ENCODE data around the gene LRMDA. TPM values are rescaled to one million over a fixed set of nuclear protein-coding genes. Genes with fewer than 3 reads are reported as not detected.

LRMDA gene
- total RNA-seq, 3 donors from 2014 or later, result not detected

DNA sequence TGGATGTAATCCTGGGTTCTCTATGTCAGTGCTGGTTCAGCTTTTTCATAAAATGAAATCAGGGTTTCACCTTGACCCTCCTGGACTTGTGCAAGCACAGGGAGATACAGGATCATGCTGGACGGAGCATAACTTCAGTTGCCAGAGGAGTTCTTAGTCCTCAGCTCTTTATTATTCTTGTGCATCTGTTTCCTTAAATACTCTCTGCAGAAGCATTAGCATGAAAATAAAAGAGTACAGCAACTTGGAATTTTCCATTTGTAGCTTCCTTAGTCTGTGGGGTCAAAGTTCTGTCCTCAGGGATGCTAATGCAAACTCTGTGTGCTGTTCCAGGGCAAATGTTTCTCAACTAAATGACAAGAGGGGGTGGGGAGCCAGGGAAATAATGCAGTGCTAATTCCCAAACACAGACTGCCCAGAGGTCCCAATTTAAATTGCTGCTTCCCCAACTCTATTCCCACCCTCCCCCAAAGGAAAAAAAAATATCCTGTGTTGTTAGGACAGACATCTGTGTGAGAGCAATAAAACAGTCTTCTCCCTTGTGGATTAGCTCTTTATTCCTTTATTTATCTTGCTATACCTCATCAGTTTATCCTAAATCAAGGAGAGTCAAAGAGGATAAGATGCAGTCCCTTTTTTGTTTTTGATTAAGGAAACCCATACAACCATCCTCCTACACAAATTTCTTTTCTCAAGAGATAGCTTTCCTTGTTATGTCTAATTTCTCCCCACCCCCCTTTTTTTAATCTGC lies 905.0 kb downstream of the LRMDA start:
- no peak for ATAC-seq
- DNase-seq, result no peak
- Mint-ChIP-seq H3K27me3 (ENCODE audit: low read depth) (peaks cover 2% of the 10 kb centered on the region), H3K4me1 (ENCODE audit: low read depth) (no peaks in the 10 kb centered on the region), H3K36me3 (ENCODE audit: insufficient read depth) (no peaks in the 10 kb centered on the region), H3K9me3 (peaks cover 3% of the 10 kb centered on the region), H3K4me3 (no peak overlapping the region)

DNA sequence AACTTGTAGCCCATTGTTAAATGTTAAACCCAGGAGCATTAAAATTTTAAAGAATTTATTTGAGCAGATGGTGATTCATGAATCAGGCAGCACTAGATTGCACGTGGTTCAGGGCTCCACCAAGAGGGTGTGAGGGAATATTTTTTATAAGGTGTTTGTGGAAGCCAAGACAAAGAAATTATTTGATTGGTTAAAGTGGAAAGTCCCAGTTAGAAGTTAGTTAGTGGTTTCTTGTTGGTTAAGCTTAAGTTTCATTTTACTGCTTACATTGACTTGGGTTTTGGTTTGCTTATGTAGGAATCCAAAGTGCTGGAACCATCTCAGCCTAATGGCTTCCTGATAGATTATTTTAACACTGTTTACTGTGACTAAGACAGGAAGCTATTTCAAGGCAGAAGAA lies 906.2 kb downstream of the LRMDA start:
- Mint-ChIP-seq H3K36me3 (ENCODE audit: insufficient read depth) (no peaks in the 10 kb centered on the region), H3K27me3 (ENCODE audit: low read depth) (no peaks in the 10 kb centered on the region), H3K4me1 (ENCODE audit: low read depth) (no peaks in the 10 kb centered on the region), H3K4me3 (no peak overlapping the region), H3K9me3 (peaks cover 3% of the 10 kb centered on the region)
- ATAC-seq (no peak), DNase-seq (no peak)

DNA sequence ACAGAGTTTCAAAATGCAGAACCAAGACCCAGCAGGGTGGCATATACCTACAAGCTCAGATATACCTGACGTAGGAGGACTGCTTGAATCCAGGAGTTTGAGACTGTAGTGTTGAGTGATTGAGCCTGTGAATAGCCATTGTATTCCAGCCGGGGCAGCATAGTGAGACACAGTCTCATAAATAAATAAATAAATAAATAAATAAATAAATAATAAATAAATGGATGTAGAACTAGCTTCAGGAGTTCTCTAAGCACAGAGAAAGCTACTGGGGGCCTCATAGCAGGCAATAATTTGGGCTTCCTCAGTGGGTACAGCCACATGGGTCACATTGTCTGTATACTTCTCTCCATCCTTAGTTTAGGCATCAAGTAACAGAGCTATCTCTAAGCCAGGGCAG lies 906.8 kb downstream of the LRMDA start:
- Mint-ChIP-seq H3K9me3 (peaks cover 3% of the 10 kb centered on the region), H3K4me1 (ENCODE audit: low read depth) (no peaks in the 10 kb centered on the region), H3K36me3 (ENCODE audit: insufficient read depth) (no peaks in the 10 kb centered on the region), H3K27me3 (ENCODE audit: low read depth) (no peaks in the 10 kb centered on the region), H3K4me3 (no peak overlapping the region)
- ATAC-seq (no peak), DNase-seq (no peak)

DNA sequence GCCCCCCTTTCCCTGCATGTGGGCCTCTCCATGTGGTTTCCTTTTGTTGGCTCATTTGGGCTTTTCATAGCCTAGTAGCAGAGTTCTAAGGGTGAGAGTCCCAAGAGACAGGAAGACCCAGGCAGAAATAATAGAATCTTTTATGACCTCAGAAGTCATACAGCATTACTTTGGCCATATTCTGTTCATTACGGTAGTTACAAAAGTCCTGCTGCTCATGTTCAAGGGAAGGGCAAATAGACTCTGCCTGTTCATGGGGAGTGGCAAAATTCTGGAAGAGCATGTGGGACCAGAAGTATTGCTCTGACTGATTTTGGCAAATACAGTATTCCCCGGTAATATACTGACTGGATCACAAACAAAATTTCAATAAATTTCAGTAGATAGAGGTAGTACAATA lies 910.3 kb downstream of the LRMDA start:
- no peaks in the 10 kb centered on the region for H3K27me3 Mint-ChIP-seq (ENCODE audit: low read depth)
- H3K4me1 Mint-ChIP-seq (ENCODE audit: low read depth), result no peaks in the 10 kb centered on the region
- no peak for DNase-seq
- no peaks in the 10 kb centered on the region for H3K9me3 Mint-ChIP-seq
- no peaks in the 10 kb centered on the region for H3K36me3 Mint-ChIP-seq (ENCODE audit: insufficient read depth)
- ATAC-seq, result no peak
- H3K4me3 Mint-ChIP-seq, result no peak overlapping the region

DNA sequence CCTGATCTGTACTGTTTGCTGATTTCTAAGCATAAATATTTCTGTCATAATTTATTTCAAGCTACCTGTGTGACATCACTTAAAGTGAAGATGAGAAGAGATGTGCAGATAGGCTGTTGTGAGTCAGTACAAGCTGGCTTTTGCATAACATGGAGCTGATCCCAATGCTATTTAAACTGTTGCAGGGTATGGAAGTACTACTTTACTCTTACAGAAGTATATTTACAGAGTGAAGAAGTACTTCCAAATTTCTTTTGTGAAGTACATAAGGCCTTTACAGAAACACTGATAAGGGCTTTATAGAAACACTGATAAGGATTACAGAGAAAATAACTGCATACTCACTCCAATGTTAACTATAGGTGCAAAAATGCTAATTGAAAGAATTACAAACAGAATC lies 911.6 kb downstream of the LRMDA start:
- Mint-ChIP-seq H3K9me3 (no peaks in the 10 kb centered on the region), H3K4me3 (no peak overlapping the region), H3K36me3 (ENCODE audit: insufficient read depth) (no peaks in the 10 kb centered on the region), H3K4me1 (ENCODE audit: low read depth) (no peaks in the 10 kb centered on the region), H3K27me3 (ENCODE audit: low read depth) (no peaks in the 10 kb centered on the region)
- DNase-seq, result no peak
- ATAC-seq, result no peak

DNA sequence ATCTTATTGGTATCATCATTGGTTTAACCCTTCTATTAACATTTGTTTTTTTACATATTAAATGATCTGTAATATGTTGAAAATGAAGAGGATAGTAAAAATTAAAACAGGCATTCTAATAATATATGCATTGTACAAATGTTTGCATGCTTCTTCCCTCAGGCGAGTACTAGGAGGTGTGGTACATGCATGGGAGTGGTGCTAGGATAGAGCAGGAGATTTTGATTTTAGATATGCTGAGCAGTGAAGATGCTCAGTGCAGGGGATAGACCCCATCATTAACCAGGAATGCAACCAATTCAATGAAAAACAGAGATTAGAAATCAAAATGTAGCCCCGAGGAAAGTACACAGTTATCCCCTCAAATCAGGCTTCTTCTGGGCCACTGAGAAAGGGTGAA lies 916.4 kb downstream of the LRMDA start:
- Mint-ChIP-seq H3K4me1 (ENCODE audit: low read depth) (no peaks in the 10 kb centered on the region), H3K4me3 (no peak overlapping the region), H3K36me3 (ENCODE audit: insufficient read depth) (no peaks in the 10 kb centered on the region), H3K27me3 (ENCODE audit: low read depth) (no peaks in the 10 kb centered on the region), H3K9me3 (no peaks in the 10 kb centered on the region)
- no peak for ATAC-seq
- no peak for DNase-seq

DNA sequence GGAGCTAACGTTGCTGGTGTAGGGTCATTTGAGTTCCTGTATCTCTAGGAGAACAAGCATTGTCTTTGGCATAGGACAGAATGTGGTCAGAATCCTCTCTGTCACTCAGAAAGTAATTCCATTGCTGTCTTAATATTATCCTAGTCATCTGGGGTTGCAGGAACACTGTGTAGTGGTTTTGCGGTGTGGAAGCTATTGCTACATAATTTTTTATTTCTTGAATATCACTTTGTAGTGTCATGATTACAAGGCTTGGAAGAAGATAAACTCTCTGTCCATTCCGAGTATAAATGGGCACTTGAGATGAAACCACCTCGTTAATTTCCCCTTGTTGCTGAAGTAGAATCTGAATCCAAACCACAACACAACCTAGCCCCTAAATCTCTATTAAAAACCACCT lies 919.2 kb downstream of the LRMDA start:
- no peaks in the 10 kb centered on the region for H3K27me3 Mint-ChIP-seq (ENCODE audit: low read depth)
- DNase-seq, result no peak
- H3K9me3 Mint-ChIP-seq, result no peaks in the 10 kb centered on the region
- no peak overlapping the region for H3K4me3 Mint-ChIP-seq
- no peaks in the 10 kb centered on the region for H3K4me1 Mint-ChIP-seq (ENCODE audit: low read depth)
- H3K36me3 Mint-ChIP-seq (ENCODE audit: insufficient read depth), result no peaks in the 10 kb centered on the region
- ATAC-seq, result no peak

DNA sequence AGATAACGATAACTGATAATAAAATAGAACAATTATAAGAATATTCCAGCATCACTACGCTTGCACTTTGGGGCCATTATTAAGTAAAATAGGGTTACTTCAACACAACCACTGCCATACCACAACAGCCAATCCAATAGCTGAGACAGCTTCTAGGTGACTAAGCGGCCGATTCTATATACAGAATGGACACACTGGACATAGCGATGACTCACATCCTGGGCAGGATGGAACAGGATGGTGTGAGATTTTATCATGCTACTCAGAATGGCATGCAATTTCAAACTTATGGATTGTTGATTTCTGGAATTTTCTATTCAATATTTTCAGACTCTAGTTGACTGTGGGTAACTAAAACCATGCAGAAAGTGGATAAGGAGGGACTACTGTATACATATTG lies 920.9 kb downstream of the LRMDA start:
- DNase-seq (no peak), ATAC-seq (no peak)
- H3K36me3 Mint-ChIP-seq (ENCODE audit: insufficient read depth), result no peaks in the 10 kb centered on the region
- H3K27me3 Mint-ChIP-seq (ENCODE audit: low read depth), result no peaks in the 10 kb centered on the region
- no peaks in the 10 kb centered on the region for H3K9me3 Mint-ChIP-seq
- H3K4me1 Mint-ChIP-seq (ENCODE audit: low read depth), result no peaks in the 10 kb centered on the region
- H3K4me3 Mint-ChIP-seq, result no peak overlapping the region

DNA sequence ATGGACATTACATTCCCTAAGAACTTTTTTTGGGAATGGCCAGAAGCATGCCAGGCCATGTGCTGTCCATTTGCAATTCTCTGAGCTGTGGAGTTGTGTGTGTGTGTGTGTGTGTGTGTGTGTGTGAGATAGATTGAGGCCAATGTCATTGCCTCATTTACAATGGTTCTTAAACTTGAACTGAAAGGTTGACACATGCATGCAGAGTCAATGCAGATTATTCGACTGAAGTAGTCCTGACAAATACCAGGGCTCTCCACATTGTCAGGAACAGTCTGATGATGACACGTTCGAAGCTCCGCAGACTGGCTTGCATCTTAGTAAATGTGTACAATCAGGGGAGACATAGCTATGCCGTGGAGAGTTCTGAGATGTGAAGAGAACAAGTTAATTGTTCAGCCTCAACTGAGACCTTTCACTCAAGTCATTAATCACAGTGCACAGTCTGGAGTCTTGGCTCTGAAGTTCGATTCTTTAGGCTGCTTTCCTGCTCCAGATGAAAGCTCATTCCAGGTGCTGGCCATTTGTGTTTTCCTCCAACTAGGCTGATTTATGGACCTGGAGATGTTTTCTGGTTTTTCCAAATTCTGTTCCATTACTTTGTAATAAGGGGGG lies 921.9 kb downstream of the LRMDA start:
- Mint-ChIP-seq H3K36me3 (ENCODE audit: insufficient read depth) (no peaks in the 10 kb centered on the region), H3K27me3 (ENCODE audit: low read depth) (no peaks in the 10 kb centered on the region), H3K4me1 (ENCODE audit: low read depth) (no peaks in the 10 kb centered on the region), H3K4me3 (no peak overlapping the region), H3K9me3 (no peaks in the 10 kb centered on the region)
- DNase-seq, result no peak
- no peak for ATAC-seq

DNA sequence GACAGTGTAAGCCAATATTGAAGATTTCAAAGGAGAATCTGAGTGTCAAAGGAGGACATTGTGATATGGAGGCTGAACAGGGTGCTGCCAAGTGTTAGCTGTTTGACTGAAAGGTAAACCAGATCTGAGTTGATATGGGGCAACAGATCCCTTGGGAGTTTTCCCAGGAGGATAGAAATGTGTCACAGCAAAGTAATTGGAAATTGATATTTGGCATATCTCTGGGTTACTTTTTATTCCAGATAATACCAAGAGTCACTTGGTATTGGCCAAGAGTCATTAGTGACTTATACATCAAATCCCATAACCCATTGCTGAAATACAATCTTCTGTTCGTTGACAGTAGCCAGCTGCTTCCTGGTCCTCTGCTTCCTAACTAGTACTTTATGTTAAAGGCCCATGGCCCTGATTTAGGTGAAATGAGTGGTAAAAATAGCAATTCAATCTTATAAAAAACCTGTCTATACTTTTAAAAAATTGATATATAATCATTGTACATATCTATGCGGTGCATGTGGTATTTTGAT lies 922.9 kb downstream of the LRMDA start:
- H3K9me3 Mint-ChIP-seq, result no peaks in the 10 kb centered on the region
- H3K27me3 Mint-ChIP-seq (ENCODE audit: low read depth), result no peaks in the 10 kb centered on the region
- H3K4me1 Mint-ChIP-seq (ENCODE audit: low read depth), result no peaks in the 10 kb centered on the region

DNA sequence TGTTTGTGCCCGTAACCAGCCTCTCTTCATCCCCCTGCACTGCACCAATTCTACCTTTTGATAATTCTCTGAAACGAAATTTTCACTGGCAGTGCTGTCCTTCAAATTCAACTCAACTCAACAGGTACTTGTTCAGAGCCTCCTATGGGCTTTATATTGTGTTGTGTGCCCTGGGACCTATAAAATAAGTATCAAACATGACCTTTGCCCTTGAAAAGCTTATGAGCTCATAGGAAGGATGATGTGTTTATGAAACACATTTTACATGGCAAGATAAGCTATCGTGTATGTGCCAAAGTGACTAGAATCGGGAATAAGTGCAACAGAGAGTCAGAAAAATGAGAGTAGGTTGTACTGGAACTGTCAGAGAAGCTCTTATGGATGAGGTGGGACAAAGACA lies 923.5 kb downstream of the LRMDA start:
- no peaks in the 10 kb centered on the region for H3K27me3 Mint-ChIP-seq (ENCODE audit: low read depth)
- DNase-seq (no peak), ATAC-seq (no peak)
- H3K36me3 Mint-ChIP-seq (ENCODE audit: insufficient read depth), result no peaks in the 10 kb centered on the region
- no peaks in the 10 kb centered on the region for H3K4me1 Mint-ChIP-seq (ENCODE audit: low read depth)
- H3K4me3 Mint-ChIP-seq, result no peak overlapping the region
- H3K9me3 Mint-ChIP-seq, result no peaks in the 10 kb centered on the region

More for the DNA sequence above, 922.9 kb downstream of the LRMDA start:
- DNase-seq, result no peak
- Mint-ChIP-seq H3K4me3 (no peak overlapping the region), H3K36me3 (ENCODE audit: insufficient read depth) (no peaks in the 10 kb centered on the region)
- no peak for ATAC-seq

DNA sequence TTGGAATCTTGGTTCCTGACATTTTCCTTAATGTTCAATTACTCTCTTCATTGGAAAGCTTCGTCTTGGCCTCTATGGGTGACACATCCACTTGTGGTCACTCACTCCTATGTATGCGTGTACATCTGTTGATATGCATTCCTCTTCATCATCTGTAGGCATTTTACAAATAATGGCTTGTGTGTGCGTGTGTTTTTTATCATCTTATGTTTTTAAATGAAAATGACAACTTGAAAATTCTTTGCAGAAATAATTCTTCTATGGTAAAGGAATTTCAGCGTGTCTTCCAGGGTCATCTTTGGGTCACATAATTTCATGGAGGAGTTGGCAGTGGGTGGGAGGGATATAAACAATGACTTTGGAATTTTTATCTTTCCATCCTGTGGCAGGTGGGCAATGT lies 925.1 kb downstream of the LRMDA start:
- H3K4me3 Mint-ChIP-seq, result no peak overlapping the region
- no peaks in the 10 kb centered on the region for H3K4me1 Mint-ChIP-seq (ENCODE audit: low read depth)
- H3K9me3 Mint-ChIP-seq, result no peaks in the 10 kb centered on the region
- DNase-seq (no peak), ATAC-seq (no peak)
- H3K27me3 Mint-ChIP-seq (ENCODE audit: low read depth), result no peaks in the 10 kb centered on the region
- H3K36me3 Mint-ChIP-seq (ENCODE audit: insufficient read depth), result no peaks in the 10 kb centered on the region

DNA sequence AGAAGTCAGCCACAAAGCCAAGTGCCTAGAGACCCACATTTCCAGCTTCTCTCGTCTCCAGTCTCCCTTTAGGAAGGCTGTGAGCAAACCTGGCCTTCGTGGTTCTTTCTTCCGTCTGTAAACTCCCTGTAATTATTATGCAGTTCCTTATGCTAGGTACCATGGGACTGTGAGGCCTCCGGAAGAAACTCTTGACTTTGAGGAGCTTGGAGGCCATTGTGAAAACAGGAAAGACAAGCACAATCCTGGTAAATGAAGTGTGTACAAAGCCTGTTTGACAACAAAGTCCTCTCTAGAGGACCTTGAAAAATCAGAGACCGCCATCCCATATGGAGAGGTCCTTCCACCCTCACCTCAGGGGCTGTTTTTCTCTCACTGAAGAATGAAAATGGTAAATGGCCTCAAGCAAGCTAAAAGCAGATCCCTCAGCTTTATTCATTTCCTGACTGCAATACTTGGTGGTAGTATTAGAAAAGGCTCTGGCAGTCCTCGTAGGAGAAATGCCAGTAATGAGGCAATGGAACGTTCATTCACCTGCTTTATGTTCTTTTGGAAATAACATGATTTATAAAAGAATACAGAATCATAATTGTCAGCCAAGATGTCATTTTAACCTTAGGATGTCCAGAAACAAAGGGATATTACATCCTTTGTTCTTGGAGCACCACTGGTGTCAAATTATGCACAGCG lies 926.4 kb downstream of the LRMDA start:
- Mint-ChIP-seq H3K4me1 (ENCODE audit: low read depth) (no peaks in the 10 kb centered on the region), H3K9me3 (no peaks in the 10 kb centered on the region), H3K36me3 (ENCODE audit: insufficient read depth) (no peaks in the 10 kb centered on the region), H3K4me3 (no peak overlapping the region), H3K27me3 (ENCODE audit: low read depth) (no peaks in the 10 kb centered on the region)
- ATAC-seq (no peak), DNase-seq (no peak)

DNA sequence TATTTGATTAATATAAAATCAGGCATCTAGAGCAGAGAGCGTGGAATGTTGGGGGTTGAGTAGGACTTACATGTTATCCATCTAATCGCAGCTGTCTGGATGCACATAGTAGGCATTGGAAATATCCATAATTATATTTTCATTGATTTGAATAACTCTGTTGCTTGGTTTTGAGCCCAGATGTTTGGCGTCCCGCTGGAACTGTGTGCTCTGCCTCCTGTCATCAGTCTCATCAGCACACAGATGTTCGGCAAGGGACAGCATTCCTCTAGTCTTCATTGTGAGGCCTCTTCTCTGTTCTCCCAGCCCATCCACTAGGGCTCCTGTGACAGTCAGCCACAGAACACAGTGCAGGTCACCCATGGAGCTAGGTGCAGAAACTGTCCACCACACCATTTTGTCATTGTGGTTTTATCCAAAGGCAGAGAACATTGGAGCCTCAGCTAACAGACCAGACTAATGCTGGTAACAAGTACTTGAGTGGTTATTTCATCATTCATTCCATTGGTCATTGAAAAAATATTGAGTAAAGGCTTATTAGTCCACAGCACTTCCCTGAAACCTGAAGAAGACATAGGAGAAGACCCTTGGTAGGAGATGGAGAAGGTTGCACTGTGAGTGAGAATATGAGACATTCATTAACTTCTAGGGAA lies 927.4 kb downstream of the LRMDA start:
- H3K9me3 Mint-ChIP-seq, result peaks cover under 1% of the 10 kb centered on the region
- no peaks in the 10 kb centered on the region for H3K36me3 Mint-ChIP-seq (ENCODE audit: insufficient read depth)
- ATAC-seq (no peak), DNase-seq (no peak)
- H3K4me3 Mint-ChIP-seq, result no peak overlapping the region
- H3K4me1 Mint-ChIP-seq (ENCODE audit: low read depth), result no peaks in the 10 kb centered on the region
- H3K27me3 Mint-ChIP-seq (ENCODE audit: low read depth), result no peaks in the 10 kb centered on the region

Measured in activated T-cell treated with anti-CD3 and anti-CD28 coated beads, Interleukin-2, amount 50 U/mL, for 4 hours (primary cell).